ENCODE results near the gene CYGB.
"Not testable (repeated sequence)": the region's sequence is repeated elsewhere in the genome, so short reads cannot be mapped to it uniquely, and the experiment has no call there.

Gene CYGB

DNA sequence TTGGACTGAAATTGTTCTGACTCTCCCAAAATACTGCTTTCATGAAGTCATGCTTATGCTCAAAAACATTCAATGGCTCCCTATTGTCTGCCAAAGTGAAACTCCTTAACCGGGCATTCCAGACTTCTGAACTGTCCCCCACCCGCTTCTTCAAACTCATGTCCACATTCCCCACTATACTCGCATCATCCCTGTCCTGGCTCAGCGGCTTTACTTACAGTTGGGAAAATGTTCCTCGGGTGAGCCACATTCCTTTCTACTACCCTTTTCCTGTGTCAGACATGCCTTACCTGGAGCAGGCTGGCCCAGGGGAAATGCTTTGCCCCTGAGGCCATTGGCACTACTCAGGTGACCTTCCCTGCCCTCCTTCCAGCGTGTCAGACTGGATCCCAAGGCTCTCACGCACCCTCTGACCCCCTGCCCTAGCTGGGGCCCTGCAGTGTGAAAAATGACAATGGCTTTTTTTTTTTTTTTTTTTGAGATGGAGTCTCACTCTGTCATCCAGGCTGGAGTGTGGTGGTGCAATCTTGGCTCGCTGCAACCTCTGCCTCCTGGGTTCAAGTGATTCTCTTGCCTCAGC lies 5.3 kb downstream of the CYGB start:
- no peaks in the 10 kb centered on the region for H3K9me3 ChIP-seq (ENCODE audit: low read length)
- H3K36me3 ChIP-seq (ENCODE audit: insufficient read depth, low read length) = no peaks in the 10 kb centered on the region
- H3K9ac ChIP-seq (ENCODE audit: low read length) = no peak overlapping the region
- no peak overlapping the region for H3K27ac ChIP-seq (ENCODE audit: low read depth, low read length)
- peaks cover 0 to 20% of the 10 kb centered on the region in 2 donors for H3K27me3 ChIP-seq (ENCODE audit: control insufficient read depth in 1 of 2, insufficient read depth in 2 of 2, low read length in 2 of 2)
- no peak overlapping the region for H3K4me3 ChIP-seq (ENCODE audit: low read depth in 1 of 2, low read length in 2 of 2)
- peaks cover 31% of the 10 kb centered on the region for H3K4me1 ChIP-seq (ENCODE audit: insufficient read depth, low read length)

DNA sequence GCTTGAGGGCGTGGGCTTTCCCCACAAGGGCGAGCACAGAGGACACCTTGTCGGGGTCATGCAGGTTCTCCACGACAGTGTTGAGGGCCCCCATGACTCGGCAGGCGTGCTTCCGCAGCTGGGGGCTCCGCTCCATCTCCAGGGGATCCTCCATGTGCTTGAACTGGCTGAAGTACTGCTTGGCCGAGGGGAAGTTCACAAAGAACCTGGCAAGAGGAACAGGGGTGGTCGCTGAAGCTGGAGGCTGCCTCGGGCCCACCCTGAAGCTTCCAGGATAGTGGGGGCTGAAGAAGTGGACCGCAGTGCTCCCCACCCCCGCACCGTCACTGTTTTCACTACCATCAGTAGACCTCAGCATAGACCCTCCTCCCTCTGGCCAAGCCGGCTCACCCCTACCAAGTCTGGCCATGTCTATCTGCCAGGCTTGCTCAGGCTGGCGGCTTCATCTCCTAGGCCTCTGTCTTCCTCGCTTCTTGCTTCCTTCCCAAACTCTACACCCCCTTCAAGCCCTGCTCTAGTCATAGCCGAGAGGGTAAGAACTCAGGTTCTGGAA lies 5.9 kb downstream of the CYGB start:
- H3K4me1 ChIP-seq (ENCODE audit: insufficient read depth, low read length) = peaks cover 31% of the 10 kb centered on the region
- H3K27me3 ChIP-seq (ENCODE audit: control insufficient read depth in 1 of 2, insufficient read depth in 2 of 2, low read length in 2 of 2) = peaks cover 0 to 14% of the 10 kb centered on the region in 2 donors
- no peaks in the 10 kb centered on the region for H3K9me3 ChIP-seq (ENCODE audit: low read length)
- no peak overlapping the region for H3K4me3 ChIP-seq (ENCODE audit: low read depth in 1 of 2, low read length in 2 of 2)
- no peak overlapping the region for H3K9ac ChIP-seq (ENCODE audit: low read length)
- H3K36me3 ChIP-seq (ENCODE audit: insufficient read depth, low read length) = no peaks in the 10 kb centered on the region
- no peak overlapping the region for H3K27ac ChIP-seq (ENCODE audit: low read depth, low read length)

DNA sequence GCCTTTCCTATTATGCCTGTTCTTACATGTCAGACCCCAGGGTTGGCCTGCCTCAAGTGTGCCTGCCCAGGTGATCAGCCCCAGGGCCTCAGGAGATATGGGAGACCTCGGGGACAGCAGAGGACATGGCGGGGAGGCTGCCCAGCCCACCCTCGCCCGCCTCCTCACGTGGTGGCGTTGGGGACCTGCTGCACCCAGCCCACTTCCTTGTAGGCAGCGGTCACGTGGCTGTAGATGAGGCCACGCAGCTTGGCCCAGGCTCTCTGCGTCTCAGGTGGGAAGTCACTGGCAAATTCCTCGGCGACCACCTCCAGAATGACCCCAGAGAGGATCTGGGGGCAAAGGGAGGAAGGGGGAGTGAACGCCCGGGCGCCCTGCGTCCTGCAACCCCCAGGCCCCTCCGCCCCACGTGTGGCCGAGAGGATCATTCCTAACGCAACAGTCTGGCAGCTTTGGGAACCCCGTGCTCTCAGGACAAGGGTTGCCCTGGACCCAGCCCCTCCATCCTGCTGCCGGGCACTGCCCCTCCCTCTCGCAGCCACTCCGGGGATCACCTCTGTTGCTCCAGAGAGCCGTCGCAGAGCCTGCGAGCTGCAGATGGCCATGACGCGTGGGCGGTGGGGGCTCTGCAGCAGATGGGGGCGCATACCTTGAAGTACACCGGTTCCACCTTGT lies 6.6 kb downstream of the CYGB start:
- Histone ChIP-seq H3K36me3 (ENCODE audit: insufficient read depth, low read length) (no peaks in the 10 kb centered on the region), H3K9ac (ENCODE audit: low read length) (no peak overlapping the region), H3K27me3 (ENCODE audit: control insufficient read depth in 1 of 2, insufficient read depth in 2 of 2, low read length in 2 of 2) (peaks cover 0 to 9% of the 10 kb centered on the region in 2 donors), H3K4me3 (ENCODE audit: low read depth in 1 of 2, low read length in 2 of 2) (no peak overlapping the region), H3K4me1 (ENCODE audit: insufficient read depth, low read length) (peaks cover 31% of the 10 kb centered on the region), H3K9me3 (ENCODE audit: low read length) (no peaks in the 10 kb centered on the region), H3K27ac (ENCODE audit: low read depth, low read length) (no peak overlapping the region)

DNA sequence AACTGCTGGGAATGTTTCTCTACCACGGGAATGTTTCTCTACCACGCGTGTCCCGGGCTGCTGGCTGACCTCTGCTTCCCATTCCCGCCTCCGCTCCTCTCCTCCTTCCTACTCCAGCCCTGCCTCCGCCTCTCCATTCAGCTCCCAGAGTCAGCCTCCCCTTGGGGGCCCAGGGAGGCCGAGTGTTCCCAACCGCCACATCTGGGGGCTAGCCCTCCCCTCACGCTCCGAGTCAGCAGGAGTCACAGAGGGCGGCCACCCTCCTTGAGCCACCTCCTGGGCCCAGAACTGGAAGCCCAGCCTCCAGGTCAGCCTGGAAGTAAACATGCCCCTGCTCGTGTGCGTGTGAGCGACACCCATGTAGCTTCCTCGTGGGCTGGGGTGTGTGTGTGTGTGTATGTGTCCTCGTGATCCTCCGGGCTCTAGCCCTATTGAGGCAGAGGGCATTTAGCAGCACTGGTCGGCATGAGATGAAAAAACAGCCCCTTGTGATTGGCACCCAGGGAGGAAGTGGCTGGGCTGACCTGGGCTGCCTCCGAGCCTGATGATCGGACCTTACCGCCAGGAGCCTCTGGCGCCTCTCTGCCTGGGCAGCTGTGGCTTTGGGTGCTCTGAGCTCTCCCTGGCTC lies 7.3 kb downstream of the CYGB start:
- Histone ChIP-seq H3K4me1 (ENCODE audit: insufficient read depth, low read length) (peaks cover 31% of the 10 kb centered on the region), H3K27ac (ENCODE audit: low read depth, low read length) (peak overlapping the region; percentile 63), H3K9me3 (ENCODE audit: low read length) (no peaks in the 10 kb centered on the region), H3K27me3 (ENCODE audit: control insufficient read depth in 1 of 2, insufficient read depth in 2 of 2, low read length in 2 of 2) (peaks cover 0 to 9% of the 10 kb centered on the region in 2 donors), H3K36me3 (ENCODE audit: insufficient read depth, low read length) (no peaks in the 10 kb centered on the region), H3K9ac (ENCODE audit: low read length) (no peak overlapping the region), H3K4me3 (ENCODE audit: low read depth in 1 of 2, low read length in 2 of 2) (no peak overlapping the region)

GRCh38 chr17:76529224-76530094 lies 8.1 kb downstream of the CYGB start:
- peaks cover 39% of the 10 kb centered on the region for H3K4me1 ChIP-seq (ENCODE audit: insufficient read depth, low read length)
- H3K36me3 ChIP-seq (ENCODE audit: insufficient read depth, low read length) = no peaks in the 10 kb centered on the region
- no peaks in the 10 kb centered on the region for H3K9me3 ChIP-seq (ENCODE audit: low read length)
- H3K9ac ChIP-seq (ENCODE audit: low read length) = no peak overlapping the region
- H3K27me3 ChIP-seq (ENCODE audit: control insufficient read depth in 1 of 2, insufficient read depth in 2 of 2, low read length in 2 of 2) = peaks cover 0 to 4% of the 10 kb centered on the region in 2 donors
- no peak overlapping the region for H3K4me3 ChIP-seq (ENCODE audit: low read depth in 1 of 2, low read length in 2 of 2)
- peak overlapping the region; percentile 63 for H3K27ac ChIP-seq (ENCODE audit: low read depth, low read length)

- peak overlapping the region; percentile 63 for H3K27ac ChIP-seq (ENCODE audit: low read depth, low read length)
- H3K9me3 ChIP-seq (ENCODE audit: low read length) = no peaks in the 10 kb centered on the region
- no peaks in the 10 kb centered on the region for H3K36me3 ChIP-seq (ENCODE audit: insufficient read depth, low read length)
- H3K27me3 ChIP-seq (ENCODE audit: control insufficient read depth in 1 of 2, insufficient read depth in 2 of 2, low read length in 2 of 2) = peaks cover 0 to 5% of the 10 kb centered on the region in 2 donors
- no peak overlapping the region for H3K4me3 ChIP-seq (ENCODE audit: low read depth in 1 of 2, low read length in 2 of 2)
- peaks cover 39% of the 10 kb centered on the region for H3K4me1 ChIP-seq (ENCODE audit: insufficient read depth, low read length)
- no peak overlapping the region for H3K9ac ChIP-seq (ENCODE audit: low read length)
These were observed 8.8 kb downstream of the CYGB start for GRCh38 chr17:76528528-76529223.

- Histone ChIP-seq H3K4me1 (ENCODE audit: insufficient read depth, low read length) (peaks cover 43% of the 10 kb centered on the region), H3K9me3 (ENCODE audit: low read length) (no peaks in the 10 kb centered on the region), H3K9ac (ENCODE audit: low read length) (no peak overlapping the region), H3K27me3 (ENCODE audit: control insufficient read depth in 1 of 2, insufficient read depth in 2 of 2, low read length in 2 of 2) (peaks cover 0 to 10% of the 10 kb centered on the region in 2 donors), H3K27ac (ENCODE audit: low read depth, low read length) (peak overlapping the region; percentile 14), H3K36me3 (ENCODE audit: insufficient read depth, low read length) (no peaks in the 10 kb centered on the region), H3K4me3 (ENCODE audit: low read depth in 1 of 2, low read length in 2 of 2) (no peak overlapping the region)
These were observed 9.4 kb downstream of the CYGB start for GRCh38 chr17:76528156-76528527.

DNA sequence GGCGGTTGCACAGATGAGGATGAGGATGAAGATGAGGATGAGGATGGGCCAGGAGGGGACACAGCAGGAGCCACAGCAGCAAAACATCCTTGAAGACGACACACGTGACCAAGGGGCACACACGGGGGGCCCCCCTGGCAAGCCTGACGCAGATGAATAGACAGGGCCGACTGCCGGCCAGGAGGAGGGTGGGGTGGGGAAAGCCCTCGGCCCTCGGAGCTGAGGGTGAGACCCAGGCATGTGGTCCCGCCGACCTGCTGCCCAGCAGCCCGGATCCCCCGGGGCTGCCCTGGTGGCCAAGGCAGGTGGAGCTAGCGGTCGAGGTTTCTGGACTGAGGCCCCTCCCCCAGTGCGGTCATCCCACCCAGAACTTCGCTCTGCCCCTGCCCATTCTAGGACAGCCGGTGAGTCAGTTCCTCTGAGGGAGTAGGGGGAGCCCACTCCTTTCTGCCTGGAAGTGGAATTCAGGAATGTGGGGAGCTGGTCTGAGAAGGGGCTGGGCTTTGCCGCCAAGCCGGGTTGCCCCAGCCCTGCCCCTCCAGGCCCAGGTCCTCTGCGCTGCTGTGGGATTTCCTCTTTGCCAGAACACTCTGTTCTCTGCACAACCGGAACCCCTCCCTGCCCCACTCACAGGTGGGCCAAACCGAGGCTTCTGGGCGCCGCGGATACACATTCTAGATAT lies 9.9 kb downstream of the CYGB start:
- H3K9ac ChIP-seq (ENCODE audit: low read length) = no peak overlapping the region
- no peaks in the 10 kb centered on the region for H3K9me3 ChIP-seq (ENCODE audit: low read length)
- H3K36me3 ChIP-seq (ENCODE audit: insufficient read depth, low read length) = no peaks in the 10 kb centered on the region
- H3K4me3 ChIP-seq (ENCODE audit: low read depth in 1 of 2, low read length in 2 of 2) = no peak overlapping the region
- peaks cover 47% of the 10 kb centered on the region for H3K4me1 ChIP-seq (ENCODE audit: insufficient read depth, low read length)
- peaks cover 0 to 16% of the 10 kb centered on the region in 2 donors for H3K27me3 ChIP-seq (ENCODE audit: control insufficient read depth in 1 of 2, insufficient read depth in 2 of 2, low read length in 2 of 2)
- peak overlapping the region; percentile 24 for H3K27ac ChIP-seq (ENCODE audit: low read depth, low read length)

- H3K36me3 ChIP-seq (ENCODE audit: insufficient read depth, low read length); H3K9ac ChIP-seq (ENCODE audit: low read length); H3K9me3 ChIP-seq (ENCODE audit: low read length); H3K4me3 ChIP-seq (ENCODE audit: low read depth in 1 of 2, low read length in 2 of 2): not testable (repeated sequence)
- Histone ChIP-seq H3K4me1 (ENCODE audit: insufficient read depth, low read length) (peaks cover 47% of the 10 kb centered on the region), H3K27me3 (ENCODE audit: control insufficient read depth in 1 of 2, insufficient read depth in 2 of 2, low read length in 2 of 2) (peaks cover 0 to 17% of the 10 kb centered on the region in 2 donors), H3K27ac (ENCODE audit: low read depth, low read length) (peak overlapping the region; percentile 24)
These were observed 10.5 kb downstream of the CYGB start for GRCh38 chr17:76527016-76527415.

- H3K9me3 ChIP-seq (ENCODE audit: low read length); H3K4me3 ChIP-seq (ENCODE audit: low read depth in 1 of 2, low read length in 2 of 2); H3K9ac ChIP-seq (ENCODE audit: low read length); H3K27ac ChIP-seq (ENCODE audit: low read depth, low read length); H3K36me3 ChIP-seq (ENCODE audit: insufficient read depth, low read length): not testable (repeated sequence)
- Histone ChIP-seq H3K27me3 (ENCODE audit: control insufficient read depth in 1 of 2, insufficient read depth in 2 of 2, low read length in 2 of 2) (peaks cover 0 to 17% of the 10 kb centered on the region in 2 donors), H3K4me1 (ENCODE audit: insufficient read depth, low read length) (peaks cover 41% of the 10 kb centered on the region)
These were observed 12.0 kb downstream of the CYGB start for GRCh38 chr17:76525513-76525833.

All from muscle layer of colon (tissue), 2 donors.